Measurements from ENCODE around the gene VPS35L. TPM values are rescaled to one million over a fixed set of nuclear protein-coding genes. Genes with fewer than 3 reads are reported as not detected.

Gene VPS35L
- total RNA-seq = 34.1 and 34.2 TPM in 2 replicates

DNA sequence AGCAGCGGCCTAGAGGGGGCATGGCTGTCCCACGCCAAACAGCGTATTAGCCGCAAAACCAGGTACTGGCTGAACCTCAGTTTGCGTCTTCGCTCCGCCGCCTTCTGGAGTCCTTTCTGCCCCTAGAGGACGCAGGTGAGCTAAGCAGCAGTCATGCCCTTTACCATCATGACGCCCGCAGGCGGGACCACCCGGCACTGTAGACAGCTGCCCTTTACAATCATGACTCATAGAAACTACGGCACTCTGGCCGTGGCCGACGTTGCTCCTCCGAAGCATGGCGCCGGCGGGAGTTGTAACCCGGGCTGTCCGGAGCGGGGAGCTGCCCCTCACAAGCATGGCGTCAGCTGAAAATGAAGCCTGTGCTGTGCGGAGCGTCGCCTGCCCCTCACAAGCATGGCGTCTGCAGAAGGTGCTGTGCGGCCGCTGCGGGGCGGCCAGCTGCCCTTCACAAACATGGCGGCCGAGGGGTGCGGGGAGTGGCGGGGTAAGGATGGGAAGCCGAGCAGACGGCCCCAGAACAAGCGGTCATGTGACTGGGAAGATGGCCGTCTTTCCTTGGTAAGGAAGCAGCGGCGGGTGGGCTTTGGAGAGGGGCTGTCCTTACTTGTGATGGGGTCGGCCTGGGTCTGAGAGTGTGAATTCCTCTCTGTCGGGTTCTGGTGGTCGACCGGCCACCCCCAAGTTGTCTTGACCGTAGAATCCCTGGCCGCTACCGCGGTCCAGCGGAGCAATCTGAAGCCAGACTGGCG, at the start of gene VPS35L:
TSS of gene VPS35L (plus strand) at position 518 of the 752 bp plus-strand sequence. CDS start at position 545, 27 bp downstream.

GRCh38 chr16:19521471-19522396, 33.8 kb upstream of the VPS35L start, which contains the start of gene GDE1:
GDE1 (minus strand) TSS chr16:19522098; CDS start chr16:19521964, 134 bp downstream.

GRCh38 chr16:19523559-19524355, 31.7 kb upstream of the VPS35L start, which contains the start of gene CCP110:
CCP110 (plus strand) TSS chr16:19523942; CDS start chr16:19527882, 3,940 bp downstream.

GRCh38 chr16:19717741-19718623, 162.5 kb downstream of the VPS35L start, which contains the start of the genes IQCK and KNOP1:
IQCK (plus strand) TSS chr16:19718271; CDS start chr16:19718307, 36 bp downstream.
KNOP1 (minus strand) TSS chr16:19718227; CDS start chr16:19715035, 3,192 bp downstream.

Other genes starting within 250 kb of the VPS35L start
- not detected in 2 replicates for gene TMC5, start 137.8 kb upstream of the VPS35L start, total RNA-seq
- gene GDE1, start 33.6 kb upstream of the VPS35L start, total RNA-seq = 61.7 and 66.4 TPM in 2 replicates
- 6.2 and 6.3 TPM in 2 replicates for gene CCP110, start 31.8 kb upstream of the VPS35L start, total RNA-seq
- gene KNOP1, start 162.5 kb downstream of the VPS35L start, total RNA-seq = 8.7 and 10.5 TPM in 2 replicates
- gene IQCK, start 162.6 kb downstream of the VPS35L start, total RNA-seq = 5.8 and 6.5 TPM in 2 replicates